Activated T-helper 1 cell treated with anti-CD3 and anti-CD28 coated beads, Interleukin-12 subunit alpha, Interleukin-12 subunit beta, Interleukin-2, Interleukin-4 antibody, amounts not matched to agents 30 ng/mL and 10 ng/mL and 1 ng/mL, durations not matched to agents 14 hours and 24 hours and 36 hours (primary cell): ENCODE measurements around the gene DNLZ. TPM values are rescaled to one million over a fixed set of nuclear protein-coding genes. Genes with fewer than 3 reads are reported as not detected.

ENCODE experiments used
- DNase-seq: peaks from one replicate; pipeline ENCODE4 v3.0.0; 2021; ENCODE audit warnings: low spot score
- H3K27ac Mint-ChIP-seq: one replicate; pipeline ENCODE4 v1.8.0; 2021; ENCODE audit warnings: mild to moderate bottlenecking, mixed read lengths
- H3K27me3 Mint-ChIP-seq: one replicate; pipeline ENCODE4 v1.8.0; 2022; ENCODE audit warnings: mild to moderate bottlenecking, moderate library complexity, mixed read lengths; ENCODE audit not compliant: insufficient read depth
- H3K36me3 Mint-ChIP-seq: one replicate; pipeline ENCODE4 v1.8.0; 2021; ENCODE audit warnings: low read depth, mixed read lengths
- H3K4me1 Mint-ChIP-seq: one replicate; pipeline ENCODE4 v1.8.0; 2021; ENCODE audit warnings: low read depth, mixed read lengths
- H3K4me3 Mint-ChIP-seq: one replicate; pipeline ENCODE4 v1.8.0; 2021; ENCODE audit warnings: mild to moderate bottlenecking, moderate library complexity, mixed read lengths
- H3K9me3 Mint-ChIP-seq: one replicate; pipeline ENCODE4 v1.8.0; 2021; ENCODE audit warnings: mixed read lengths
- intact Hi-C: fragments of 100-400 bp; cut with micrococcal nuclease; formaldehyde crosslinking; loops from one replicate; pipeline ENCODE4 v1.15.1; 2024
- total RNA-seq: library from RNA; stranded (reverse); gene quantifications from 2 replicates; pipeline ENCODE4 v1.2.3, GENCODE V29; 2022

The DNLZ gene
- total RNA-seq, 1 donor from 2014 or later, result 35.2 TPM

DNA sequence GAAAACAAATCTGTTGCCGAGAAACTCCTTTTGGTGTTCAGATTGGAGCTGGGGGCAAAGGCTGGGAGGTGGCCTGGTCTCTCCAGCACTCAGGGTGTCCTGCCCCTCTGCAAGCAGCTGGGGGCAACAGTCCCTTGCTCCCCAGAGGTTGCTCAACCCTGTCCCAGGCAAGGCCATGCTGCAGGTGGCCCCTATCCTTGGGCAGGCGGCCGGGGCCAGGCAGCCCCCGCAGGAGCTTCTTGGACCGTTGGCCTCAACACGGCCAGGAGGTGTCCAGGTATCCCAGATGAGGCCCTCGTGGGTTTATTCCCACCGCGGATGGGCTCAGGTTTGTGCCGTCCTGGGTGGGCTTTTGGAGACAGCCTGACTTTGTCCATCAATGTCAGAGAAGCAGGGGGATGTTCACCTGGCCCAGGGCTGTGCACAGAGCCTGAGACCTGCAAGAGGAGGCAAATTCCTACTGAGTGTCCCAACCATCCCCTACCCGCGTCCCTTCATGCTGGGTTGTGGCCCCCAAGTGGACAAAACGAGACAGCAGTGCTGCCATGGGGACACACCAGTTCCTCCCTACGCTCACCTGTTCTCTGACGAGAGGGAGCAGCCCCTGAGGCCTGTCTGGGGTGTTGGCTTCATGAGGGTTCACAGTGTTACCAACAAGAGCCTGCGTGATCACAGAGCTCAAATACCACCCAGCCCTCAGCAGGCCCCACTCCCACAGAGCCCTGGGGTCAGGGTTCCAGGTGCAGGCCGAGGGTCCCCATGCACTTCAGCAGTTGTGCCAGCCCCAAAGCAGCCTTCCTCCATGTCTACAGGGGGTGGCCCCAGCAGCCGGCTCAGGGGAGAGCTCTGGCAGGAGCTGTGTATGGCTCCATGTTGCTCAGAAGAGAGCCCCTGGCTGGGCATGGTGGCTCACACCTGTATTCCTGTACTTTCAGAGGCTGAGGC is 50.2 kb downstream of the DNLZ start:
- DNase-seq, result no peak
- Mint-ChIP-seq H3K4me3 (no peak overlapping the region), H3K4me1 (no peaks in the 10 kb centered on the region), H3K9me3 (peaks cover 20% of the 10 kb centered on the region), H3K27ac (no peak overlapping the region), H3K36me3 (no peaks in the 10 kb centered on the region), H3K27me3 (peaks cover 4% of the 10 kb centered on the region)
- intact Hi-C loops, result no loop called here

DNA sequence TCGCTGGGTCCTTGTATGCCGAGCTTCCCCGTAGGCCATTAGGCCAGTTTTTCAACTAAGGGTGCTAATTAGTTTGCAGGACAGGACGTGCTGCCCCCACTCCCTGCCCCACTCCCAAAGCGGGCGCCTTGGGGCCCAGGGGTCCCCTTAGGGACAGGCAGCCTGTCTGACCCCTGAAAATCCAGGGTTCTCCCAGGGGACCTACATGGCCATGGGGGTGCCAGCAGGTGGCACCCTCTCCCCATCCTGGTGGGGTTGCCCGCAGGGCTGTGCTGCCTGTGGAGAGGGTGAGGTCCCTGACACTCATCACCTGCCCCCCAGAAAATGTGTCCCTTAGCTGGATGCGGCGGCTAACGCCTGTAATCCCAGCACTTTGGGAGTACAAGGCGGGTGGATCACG is 51.1 kb downstream of the DNLZ start:
- intact Hi-C loops, result loop anchor here (1.0 kb wide), 1 partner anchor 88 kb away; the partner anchor contains the start of gene SNAPC4
- H3K4me3 Mint-ChIP-seq, result no peak overlapping the region
- peaks cover 4% of the 10 kb centered on the region for H3K27me3 Mint-ChIP-seq
- H3K4me1 Mint-ChIP-seq, result no peaks in the 10 kb centered on the region
- no peak for DNase-seq
- no peak overlapping the region for H3K27ac Mint-ChIP-seq
- peaks cover 20% of the 10 kb centered on the region for H3K9me3 Mint-ChIP-seq
- H3K36me3 Mint-ChIP-seq, result no peaks in the 10 kb centered on the region

DNA sequence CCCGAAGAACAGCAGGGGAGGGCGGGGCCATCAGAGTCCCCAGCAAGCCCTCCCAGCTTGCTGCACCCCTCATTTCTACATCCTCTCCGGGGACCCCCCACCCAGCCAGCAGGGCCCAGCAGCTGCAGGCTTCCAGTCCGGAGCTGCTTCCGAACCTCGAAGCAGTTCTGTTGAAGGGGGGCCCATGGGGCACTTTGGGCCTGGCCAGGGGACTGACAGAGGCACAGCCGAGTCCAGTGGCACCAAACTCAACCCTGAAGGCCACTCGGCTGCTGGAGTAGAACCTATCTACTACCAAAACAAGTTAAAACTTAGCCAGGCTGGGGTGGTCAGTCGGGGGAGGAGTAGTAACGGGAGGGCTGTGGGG is 51.6 kb downstream of the DNLZ start:
- H3K36me3 Mint-ChIP-seq, result no peaks in the 10 kb centered on the region
- H3K9me3 Mint-ChIP-seq, result peaks cover 20% of the 10 kb centered on the region
- H3K4me1 Mint-ChIP-seq, result no peaks in the 10 kb centered on the region
- no peak for DNase-seq
- H3K27ac Mint-ChIP-seq, result no peak overlapping the region
- H3K4me3 Mint-ChIP-seq, result no peak overlapping the region
- intact Hi-C loops, result loop anchor here (1.0 kb wide), 1 partner anchor 88 kb away; the partner anchor contains the start of gene SNAPC4
- peaks cover 2% of the 10 kb centered on the region for H3K27me3 Mint-ChIP-seq

DNA sequence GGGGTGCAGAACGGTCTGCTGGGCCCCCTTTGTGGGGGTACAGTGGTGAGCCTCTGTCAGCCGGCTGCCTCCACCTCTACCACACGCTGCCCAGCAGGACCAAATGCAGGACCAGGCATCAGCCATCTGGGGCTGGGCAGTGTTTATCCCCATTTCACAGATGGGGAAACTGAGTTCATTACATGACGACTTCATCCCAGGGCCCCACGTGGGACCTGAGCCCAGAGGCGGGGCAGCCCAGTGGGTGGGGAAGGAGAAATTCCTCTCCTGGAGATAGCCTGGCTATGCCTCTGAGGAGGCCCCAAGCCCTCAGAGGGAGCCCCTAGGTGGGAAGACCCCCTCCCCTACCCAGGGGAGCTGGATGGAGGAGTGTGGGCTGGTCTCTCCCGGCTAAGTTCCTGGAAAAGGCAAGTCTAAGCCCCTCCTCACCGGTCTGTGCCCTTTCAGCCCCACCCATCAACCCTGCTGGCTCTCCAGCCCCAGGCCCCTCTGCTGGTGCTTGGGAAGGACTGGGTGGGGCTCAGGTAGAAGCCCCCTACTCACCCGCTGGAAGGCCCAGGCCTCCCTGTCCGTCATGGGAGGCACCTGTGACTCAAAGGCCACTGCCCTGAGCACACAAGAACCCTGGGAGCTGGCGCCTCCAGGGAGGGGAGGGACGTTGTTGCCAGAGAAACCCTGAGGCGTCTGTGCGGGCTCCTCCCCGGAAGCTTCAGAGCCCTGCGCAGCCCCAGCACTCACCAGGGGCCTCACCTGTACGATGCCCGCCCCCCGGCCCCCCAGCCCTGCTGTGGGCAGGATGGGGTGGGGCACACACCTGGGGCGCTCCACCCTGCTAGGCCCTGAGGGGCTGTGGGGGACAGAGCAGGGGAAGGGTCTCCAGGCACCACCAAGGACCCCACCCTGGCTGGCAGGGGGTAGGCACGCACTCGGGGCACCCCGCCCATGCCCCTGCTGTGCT is 52.2 kb downstream of the DNLZ start:
- DNase-seq, result no peak
- Mint-ChIP-seq H3K4me3 (no peak overlapping the region), H3K27ac (no peak overlapping the region)

DNA sequence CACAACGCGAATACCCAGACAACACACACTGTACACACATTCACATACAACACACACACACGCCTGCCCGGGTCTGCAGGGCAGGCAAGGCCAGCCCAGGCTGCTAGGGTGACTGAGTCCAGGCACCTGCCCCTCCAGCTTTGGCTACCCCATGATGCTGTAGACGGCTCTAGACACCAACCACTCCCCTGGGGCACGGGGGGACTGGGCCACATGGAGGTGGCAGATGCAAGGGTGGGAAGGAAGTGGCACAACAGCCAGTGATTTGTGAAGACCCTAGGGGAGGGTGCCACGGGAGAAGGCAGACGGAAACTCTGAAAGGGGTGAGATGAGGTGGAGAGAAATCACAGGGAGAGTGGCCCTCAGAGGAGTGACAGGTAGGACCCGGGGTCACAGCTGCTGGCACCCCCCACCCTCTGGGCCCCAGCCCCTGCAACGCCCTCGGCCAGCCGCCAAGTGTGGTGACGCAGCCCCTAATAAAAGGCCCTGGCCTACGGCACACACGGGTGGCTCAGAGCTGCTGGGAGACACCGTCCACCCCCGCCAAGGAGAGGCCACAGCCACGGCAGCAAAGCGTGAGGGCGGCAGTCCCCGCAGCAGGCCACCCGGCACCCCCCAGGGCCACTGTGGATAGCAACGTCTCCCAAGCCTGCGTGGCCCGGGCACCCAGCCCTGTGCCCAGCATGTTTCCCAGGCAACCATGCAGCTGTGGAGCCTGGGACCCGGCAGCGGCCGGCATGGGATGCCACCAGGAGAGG is 53.1 kb downstream of the DNLZ start:
- no peak for DNase-seq
- no peak overlapping the region for H3K4me3 Mint-ChIP-seq
- intact Hi-C loops, result no loop called here
- no peaks in the 10 kb centered on the region for H3K4me1 Mint-ChIP-seq
- H3K36me3 Mint-ChIP-seq, result no peaks in the 10 kb centered on the region
- H3K27ac Mint-ChIP-seq, result no peak overlapping the region
- H3K9me3 Mint-ChIP-seq, result peaks cover 12% of the 10 kb centered on the region
- peaks cover 2% of the 10 kb centered on the region for H3K27me3 Mint-ChIP-seq

More for the DNA sequence above, 52.2 kb downstream of the DNLZ start:
- H3K36me3 Mint-ChIP-seq, result no peaks in the 10 kb centered on the region
- H3K4me1 Mint-ChIP-seq, result no peaks in the 10 kb centered on the region
- peaks cover 2% of the 10 kb centered on the region for H3K27me3 Mint-ChIP-seq
- H3K9me3 Mint-ChIP-seq, result peaks cover 19% of the 10 kb centered on the region
- intact Hi-C loops, result loop anchor here (1.0 kb wide), 1 partner anchor 89 kb away; the partner anchor contains the start of gene SNAPC4

DNA sequence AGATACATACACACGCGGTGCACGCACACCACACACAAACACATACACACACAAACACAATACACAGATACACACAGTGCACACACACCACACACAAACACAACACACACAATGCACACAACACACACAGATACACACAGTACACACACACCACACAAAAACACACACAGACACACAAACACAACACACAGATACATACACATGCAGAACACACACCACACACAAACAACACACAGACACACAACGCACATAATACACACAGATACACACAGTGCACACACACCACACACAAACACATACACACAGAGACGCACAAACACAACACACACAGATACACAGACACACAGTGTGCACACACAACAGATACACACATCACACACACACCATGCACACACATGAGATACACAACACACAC is 53.7 kb downstream of the DNLZ start:
- no peak for DNase-seq
- H3K4me1 Mint-ChIP-seq, result no peaks in the 10 kb centered on the region
- H3K36me3 Mint-ChIP-seq, result no peaks in the 10 kb centered on the region
- peaks cover 5% of the 10 kb centered on the region for H3K9me3 Mint-ChIP-seq
- H3K27me3 Mint-ChIP-seq, result peaks cover 2% of the 10 kb centered on the region
- H3K4me3 Mint-ChIP-seq, result no peak overlapping the region
- H3K27ac Mint-ChIP-seq, result no peak overlapping the region
- intact Hi-C loops, result no loop called here

Other genes starting within 250 kb of the DNLZ start
- gene TMEM250, start 244.9 kb downstream of the DNLZ start, total RNA-seq, result 50.1 and 51.5 TPM in 2 replicates
- gene LHX3, start 158.6 kb downstream of the DNLZ start, total RNA-seq, result not detected in 2 replicates
- 27.9 and 28.6 TPM in 2 replicates for gene QSOX2, start 117.9 kb downstream of the DNLZ start, total RNA-seq
- not detected in 2 replicates for gene CCDC187, start 59.6 kb downstream of the DNLZ start, total RNA-seq
- gene GPSM1, start 36.2 kb downstream of the DNLZ start, total RNA-seq, result 18.3 and 19.1 TPM in 2 replicates
- gene CARD9, start 9.9 kb upstream of the DNLZ start, total RNA-seq, result 7.1 and 7.2 TPM in 2 replicates
- 26.7 TPM in 2 replicates for gene SNAPC4, start 36.4 kb upstream of the DNLZ start, total RNA-seq
- 50.0 and 54.5 TPM in 2 replicates for gene ENTR1, start 46.9 kb upstream of the DNLZ start, total RNA-seq
- 104 and 114 TPM in 2 replicates for gene PMPCA, start 46.9 kb upstream of the DNLZ start, total RNA-seq
- 19.7 and 20.0 TPM in 2 replicates for gene INPP5E, start 76.1 kb upstream of the DNLZ start, total RNA-seq
- gene SEC16A, start 119.3 kb upstream of the DNLZ start, total RNA-seq, result 87.3 and 88.5 TPM in 2 replicates
- 115 and 121 TPM in 2 replicates for gene NOTCH1, start 182.3 kb upstream of the DNLZ start, total RNA-seq